T-cell (primary cell): Measurements from ENCODE around the gene MTMR4. TPM values are rescaled to one million over a fixed set of nuclear protein-coding genes. Genes with fewer than 3 reads are reported as not detected.
A peak's percentile ranks its signal among the peaks of the same experiment; 100 is the strongest.

Source experiments
- ATAC-seq, 4 experiments: fragments of 200-7000 bp in 3 of 4; fragments of 150-1000 bp in 1 of 4; cut with Tn5 transposase; replicated peaks in 1 of 4; 1 replicate in 3 of 4; 2 replicates in 1 of 4; pipeline ENCODE4 v1.10.0; 2021; ENCODE audit warnings: moderate library complexity in 3 of 4, mild to moderate bottlenecking in 2 of 4, moderate number of reproducible peaks in 1 of 4
- CTCF ChIA-PET, 2 donors: fragments of 300-600 bp; sonication (Branson Sonifier 250); formaldehyde crosslinking; loops; one replicate each; lab custom pipeline; 2022; ENCODE audit warnings: antibody characterized with exemption in 2 of 2; lab: Charles Lee
- POLR2A ChIA-PET, 2 donors: fragments of 300-600 bp; sonication (Branson Sonifier 250); formaldehyde crosslinking; loops; one replicate each; lab custom pipeline; 2022; ENCODE audit warnings: antibody characterized with exemption in 2 of 2; lab: Charles Lee
- DNase-seq, 35 experiments: peaks; one replicate each; pipeline versions ENCODE4 v3.0.0 to v3.0.0-alpha.2; 2013 to 2023
- H3K27ac ChIP-seq: one replicate; pipeline ENCODE4 v1.5.1; 2013; ENCODE audit warnings: low read length
- H3K27me3 ChIP-seq, 2 experiments: replicated peaks in 1 of 2; 1 replicate in 1 of 2; 2 replicates in 1 of 2; pipeline versions ENCODE4 v1.6.1 to v1.7.0; 2013; ENCODE audit warnings: low read length in 1 of 2, mixed read lengths in 1 of 2; ENCODE audit not compliant: control insufficient read depth in 2 of 2, insufficient read depth in 2 of 2; ENCODE audit errors: extremely low read depth in 1 of 2
- H3K36me3 ChIP-seq, 2 donors: 1 replicate in 1 of 2; 2 replicates in 1 of 2; pipeline versions ENCODE4 v1.6.1 to v1.7.0; 2013; ENCODE audit warnings: low read length in 1 of 2; ENCODE audit not compliant: control insufficient read depth in 2 of 2, insufficient read depth in 1 of 2; ENCODE audit errors: extremely low read depth in 1 of 2
- H3K4me1 ChIP-seq, 2 experiments: 1 replicate in 1 of 2; 2 replicates in 1 of 2; pipeline versions ENCODE4 v1.6.1 to v1.7.0; 2013; ENCODE audit warnings: low read length in 2 of 2, mixed read lengths in 1 of 2; ENCODE audit not compliant: insufficient read depth in 2 of 2, control insufficient read depth in 1 of 2; ENCODE audit errors: extremely low read depth in 1 of 2
- H3K4me3 ChIP-seq, 2 donors: 1 replicate in 1 of 2; 2 replicates in 1 of 2; pipeline versions ENCODE4 v1.5.1 to v1.7.0; 2013; ENCODE audit warnings: mild to moderate bottlenecking in 2 of 2, low read length in 1 of 2, moderate library complexity in 1 of 2; ENCODE audit not compliant: control insufficient read depth in 1 of 2; ENCODE audit errors: extremely low read depth in 1 of 2
- H3K9me3 ChIP-seq: 2 replicates; pipeline ENCODE4 v1.7.0; 2013
- H3K27ac Mint-ChIP-seq, 2 donors: one replicate each; pipeline ENCODE4 v1.8.0; 2020 to 2021; ENCODE audit warnings: mild to moderate bottlenecking in 2 of 2, mixed read lengths in 2 of 2
- H3K27me3 Mint-ChIP-seq, 2 donors: one replicate each; pipeline ENCODE4 v1.8.0; 2021 to 2022; ENCODE audit warnings: mixed read lengths in 2 of 2
- H3K36me3 Mint-ChIP-seq: one replicate; pipeline ENCODE4 v1.8.0; 2021; ENCODE audit warnings: mixed read lengths
- H3K4me1 Mint-ChIP-seq, 3 donors: one replicate each; pipeline ENCODE4 v1.8.0; 2020 to 2022; ENCODE audit warnings: mixed read lengths in 3 of 3, mild to moderate bottlenecking in 1 of 3
- H3K4me3 Mint-ChIP-seq, 3 donors: one replicate each; pipeline ENCODE4 v1.8.0; 2020 to 2022; ENCODE audit warnings: mild to moderate bottlenecking in 3 of 3, mixed read lengths in 3 of 3, moderate library complexity in 3 of 3
- H3K9me3 Mint-ChIP-seq, 3 donors: one replicate each; pipeline ENCODE4 v1.8.0; 2020 to 2022; ENCODE audit warnings: mixed read lengths in 3 of 3
- WGBS: methylation state at CpG from one replicate; pipeline ENCODE4 v1.1.5; 2013; ENCODE audit warnings: missing lambda C conversion rate; ENCODE audit not compliant: insufficient coverage; 5-methylcytosine and 5-hydroxymethylcytosine counted together
- total RNA-seq, 35 experiments: library from RNA in 6 of 35; stranded (reverse) in 6 of 35; fragments of 120-200 nt in 1 of 35; gene quantifications; one replicate each; pipeline versions ENCODE4 v1.2.1 to v1.2.4 and lab custom pipeline; 2013 to 2026

MTMR4 gene
- total RNA-seq, 5 donors from 2014 or later (not counting 1 experiment from before 2014, with no cell fraction given): 43.1 to 55.1 (median 53.1) TPM

DNA sequence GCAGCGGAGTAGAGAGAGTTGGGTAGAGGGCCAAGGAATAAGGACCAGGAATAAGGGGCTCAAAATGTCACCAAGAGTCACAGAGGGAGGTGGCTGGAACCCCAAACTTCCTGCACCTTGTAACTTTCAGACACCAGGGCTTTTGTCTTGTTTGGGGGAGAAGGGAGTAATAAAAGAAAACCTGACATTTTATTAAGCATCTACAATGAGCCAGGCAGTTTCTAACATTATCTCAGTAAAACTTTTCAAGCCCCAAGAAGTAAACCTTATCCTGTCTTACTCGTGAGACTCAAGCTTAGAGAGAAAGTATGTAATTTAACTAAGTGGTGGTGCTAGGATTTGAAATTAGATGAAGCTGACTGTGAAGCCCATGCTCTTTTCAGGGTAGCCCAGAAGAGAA, 848 bp upstream of the MTMR4 start:
- ATAC-seq: no peak
- Histone ChIP-seq H3K27me3 (no peaks in the 10 kb centered on the region), H3K4me1 (peaks cover 39 to 49% of the 10 kb centered on the region in 2 experiments), H3K9me3 (no peaks in the 10 kb centered on the region), H3K27ac (peak overlapping the region; percentile 36), H3K4me3 (no peak overlapping the region), H3K36me3 (peaks cover 13 to 21% of the 10 kb centered on the region in 2 donors)
- H3K27me3 Mint-ChIP-seq: no peaks in the 10 kb centered on the region
- ChIA-PET POLR2A (no interaction called here), CTCF (interaction anchor here in 1 of 2 donors (0.6 to 0.9 kb wide), 2 partner anchors 27 to 202 kb away, joined by 4 to 7 read pairs; partner anchors contain the start of gene HSF5)
- H3K9me3 Mint-ChIP-seq: no peaks in the 10 kb centered on the region
- H3K4me3 Mint-ChIP-seq: peak overlapping the region; percentile 79 to 96 (median 95)
- H3K4me1 Mint-ChIP-seq: peaks cover 50 to 65% (median 54%) of the 10 kb centered on the region in 3 donors
- WGBS: 100% methylated on average over 1 of the region's 2 CpGs
- no peak for DNase-seq
- H3K36me3 Mint-ChIP-seq: peaks cover 19% of the 10 kb centered on the region
- H3K27ac Mint-ChIP-seq: peak overlapping the region; percentile 95 to 97

DNA sequence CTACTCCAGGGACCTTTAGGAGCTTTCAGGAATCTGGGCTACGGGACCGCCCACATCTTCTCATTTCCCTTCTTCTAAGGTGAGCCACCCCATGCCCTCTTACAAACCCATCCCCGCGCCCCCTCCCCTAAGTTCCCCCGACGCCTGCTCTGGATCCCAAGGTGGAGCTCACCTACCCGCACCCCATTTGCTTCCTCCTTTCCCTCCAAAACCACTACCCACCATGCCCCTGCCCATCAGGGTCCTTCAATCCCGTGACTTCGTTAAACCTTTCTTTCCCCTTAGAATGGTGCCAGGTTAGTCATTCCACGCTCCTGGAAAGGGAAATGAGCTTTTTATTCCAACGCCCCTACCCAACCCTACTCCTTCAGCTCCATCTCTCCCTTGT, 326 bp upstream of the MTMR4 start:
- H3K9me3 ChIP-seq: no peaks in the 10 kb centered on the region
- DNase-seq (no peak), ATAC-seq (no peak)
- Mint-ChIP-seq H3K4me3 (peak overlapping the region; percentile 79 to 96 (median 95)), H3K27me3 (no peaks in the 10 kb centered on the region), H3K27ac (peak overlapping the region; percentile 95 to 97), H3K9me3 (no peaks in the 10 kb centered on the region), H3K36me3 (peaks cover 25% of the 10 kb centered on the region), H3K4me1 (peaks cover 54 to 67% (median 54%) of the 10 kb centered on the region in 3 donors)
- H3K4me3 ChIP-seq: peak overlapping the region; percentile 64 to 65
- peaks cover 39 to 46% of the 10 kb centered on the region in 2 experiments for H3K4me1 ChIP-seq
- POLR2A ChIA-PET: interaction anchor here in 1 of 2 donors (0.5 kb wide), 2 partner anchors 31 to 489 kb away, joined by 3 to 5 read pairs; no protein-coding TSS in a partner anchor
- WGBS: 35% methylated on average over 6 of the region's 11 CpGs
- H3K27me3 ChIP-seq: no peaks in the 10 kb centered on the region
- peak overlapping the region; percentile 36 for H3K27ac ChIP-seq
- CTCF ChIA-PET: interaction anchor here in 1 of 2 donors (0.6 to 1.3 kb wide), 3 partner anchors 28 to 493 kb away, joined by 3 read pairs; no protein-coding TSS in a partner anchor
- peaks cover 13 to 26% of the 10 kb centered on the region in 2 donors for H3K36me3 ChIP-seq

DNA sequence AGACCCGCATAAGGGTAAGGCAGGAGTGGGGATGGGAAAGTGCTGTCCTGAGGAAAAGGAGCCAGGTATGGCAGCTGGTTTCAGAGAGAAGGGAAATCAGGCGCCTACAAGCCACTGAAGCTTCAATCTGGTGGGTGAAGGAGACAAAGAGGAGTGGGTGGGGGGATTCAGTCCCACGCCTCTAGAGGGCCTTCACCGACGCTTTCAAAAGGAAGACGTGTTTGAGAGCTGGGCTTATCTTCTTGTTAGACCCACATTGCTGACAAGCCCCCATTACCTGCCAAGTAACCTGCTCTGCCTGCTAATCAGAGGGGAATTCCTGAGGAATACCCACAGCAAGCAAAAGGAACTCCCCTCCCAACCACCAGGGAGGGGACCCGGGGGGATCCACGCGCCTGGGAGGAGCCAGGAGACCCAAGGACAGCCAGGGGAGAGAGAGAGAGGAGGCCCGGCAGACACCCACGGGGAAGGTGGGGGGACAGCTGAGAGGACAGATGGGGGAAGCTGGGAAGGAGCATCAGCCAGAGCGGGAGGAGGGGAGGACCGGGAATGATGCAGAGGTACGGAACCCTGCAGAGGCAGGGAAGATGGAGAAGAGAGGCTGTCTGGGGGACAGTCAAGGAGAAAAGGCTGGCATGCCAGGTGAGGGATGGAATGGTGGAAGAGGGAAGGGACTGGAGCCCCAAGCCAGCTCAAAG, 1.0 kb downstream of the MTMR4 start:
- Histone ChIP-seq H3K36me3 (peaks cover 23 to 40% of the 10 kb centered on the region in 2 donors), H3K4me1 (peaks cover 34 to 39% of the 10 kb centered on the region in 2 experiments), H3K9me3 (no peaks in the 10 kb centered on the region), H3K27me3 (no peaks in the 10 kb centered on the region), H3K27ac (no peak overlapping the region), H3K4me3 (peak overlapping the region; percentile 64 to 65)
- Mint-ChIP-seq H3K4me1 (peaks cover 47 to 60% (median 48%) of the 10 kb centered on the region in 3 donors), H3K27me3 (no peaks in the 10 kb centered on the region), H3K27ac (peak overlapping the region; percentile 58 to 65), H3K4me3 (peak overlapping the region; percentile 82 to 96 (median 87)), H3K36me3 (peaks cover 29% of the 10 kb centered on the region), H3K9me3 (no peaks in the 10 kb centered on the region)
- CTCF ChIA-PET: interaction anchor here in 1 of 2 donors (1.3 kb wide), 1 partner anchor 495 kb away, joined by 3 read pairs; no protein-coding TSS in a partner anchor
- POLR2A ChIA-PET: no interaction called here
- DNase-seq (peak in 1 of 35 experiments; percentile 62), ATAC-seq (no peak)
- WGBS: 8% methylated on average over 5 of the region's 14 CpGs

DNA sequence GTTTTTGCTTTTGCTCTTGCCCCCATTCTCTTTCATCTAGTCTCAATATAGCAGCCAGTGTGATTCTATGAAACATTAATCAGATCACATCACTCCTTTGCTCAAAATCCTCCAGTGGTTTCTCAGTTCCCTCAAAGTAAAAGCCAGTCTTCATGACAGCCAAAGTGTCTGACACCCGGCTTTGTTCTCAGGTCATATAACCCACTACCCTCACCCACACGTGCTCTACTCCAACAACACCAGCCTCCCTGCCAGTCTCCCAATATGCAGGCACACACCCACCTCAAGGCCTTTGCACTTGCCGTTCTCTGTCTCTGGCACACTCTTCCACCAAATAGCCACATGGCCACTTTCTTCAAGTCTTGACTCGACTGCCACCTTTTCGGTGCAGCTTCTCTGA, 4.4 kb downstream of the MTMR4 start:
- ChIA-PET CTCF (no interaction called here), POLR2A (no interaction called here)
- DNase-seq (no peak), ATAC-seq (no peak)
- Mint-ChIP-seq H3K9me3 (no peaks in the 10 kb centered on the region), H3K36me3 (peaks cover 51% of the 10 kb centered on the region), H3K27ac (no peak overlapping the region), H3K4me3 (no peak overlapping the region), H3K27me3 (no peaks in the 10 kb centered on the region), H3K4me1 (peaks cover 25 to 37% (median 27%) of the 10 kb centered on the region in 3 donors)
- WGBS: 74% methylated on average over 5 of the region's 5 CpGs
- Histone ChIP-seq H3K36me3 (peaks cover 39 to 72% of the 10 kb centered on the region in 2 donors), H3K9me3 (no peaks in the 10 kb centered on the region), H3K27ac (no peak overlapping the region), H3K27me3 (no peaks in the 10 kb centered on the region), H3K4me3 (no peak overlapping the region), H3K4me1 (peaks cover 14 to 26% of the 10 kb centered on the region in 2 experiments)

DNA sequence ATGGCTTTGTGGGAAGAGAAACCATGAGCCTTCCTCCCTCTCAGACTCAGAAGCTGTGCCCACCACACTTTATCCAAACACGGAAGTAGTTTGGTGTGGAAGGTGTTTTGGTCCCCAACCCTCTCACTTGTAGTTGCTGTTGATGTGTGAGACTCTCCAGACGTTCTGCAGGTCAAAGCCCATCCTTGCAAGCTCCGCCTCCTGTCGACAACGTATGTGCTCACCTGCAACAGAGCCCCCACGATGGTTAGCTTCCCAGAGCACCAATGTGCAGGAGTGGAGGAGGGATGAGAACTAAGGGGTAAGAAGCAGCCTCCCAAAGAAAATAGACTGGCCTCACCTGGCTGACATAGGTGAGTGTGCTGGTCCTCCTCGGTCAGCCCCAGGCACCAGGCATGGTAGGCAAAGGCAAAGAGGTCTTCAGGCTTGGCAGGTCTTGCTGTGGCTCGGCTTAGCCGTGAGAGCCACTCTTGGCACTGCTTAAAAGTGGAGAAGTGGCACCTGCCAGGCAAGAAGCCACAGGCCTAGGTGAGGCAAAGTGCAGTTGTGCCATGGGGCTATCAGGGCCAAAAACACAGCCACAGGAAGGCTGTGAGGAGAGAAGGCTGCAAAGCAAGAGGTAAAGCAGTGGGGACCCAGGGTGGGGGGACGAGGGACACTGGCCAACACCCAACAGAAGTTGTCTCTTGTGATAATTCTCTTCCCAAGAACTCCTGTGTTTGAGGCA, 5.9 kb downstream of the MTMR4 start:
- H3K36me3 ChIP-seq: peaks cover 55 to 87% of the 10 kb centered on the region in 2 donors
- 100% methylated on average over 4 of the region's 10 CpGs for WGBS
- POLR2A ChIA-PET: no interaction called here

DNA sequence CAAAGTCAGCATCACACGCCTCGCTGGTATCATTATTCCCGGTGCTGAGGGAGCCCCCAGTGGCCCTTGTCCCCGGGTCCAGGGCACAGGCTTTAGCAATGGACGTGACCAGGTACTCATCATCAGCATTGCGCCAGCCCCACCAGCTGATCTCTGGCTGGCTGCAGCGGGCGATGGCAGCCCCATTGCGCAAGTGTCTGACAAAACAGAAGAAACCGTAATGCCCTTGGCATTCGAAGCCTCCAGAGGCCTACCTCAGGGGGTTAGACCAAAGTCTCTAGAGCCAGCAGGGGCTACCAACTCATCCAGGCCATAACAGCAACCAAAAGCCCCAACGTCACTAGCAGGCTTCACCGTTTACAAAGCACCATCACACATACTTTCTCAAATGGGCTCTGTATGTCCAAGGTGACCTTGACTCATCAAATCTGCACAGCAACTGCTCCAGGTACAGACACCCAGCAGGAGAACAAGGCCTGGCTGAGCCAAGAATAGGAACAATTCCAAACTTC, 7.3 kb downstream of the MTMR4 start:
- H3K27ac Mint-ChIP-seq: no peak overlapping the region
- H3K4me1 Mint-ChIP-seq: peaks cover 7 to 18% (median 9%) of the 10 kb centered on the region in 3 donors
- ChIA-PET POLR2A (no interaction called here), CTCF (no interaction called here)
- H3K9me3 ChIP-seq: no peaks in the 10 kb centered on the region
- H3K27me3 Mint-ChIP-seq: no peaks in the 10 kb centered on the region
- DNase-seq (no peak), ATAC-seq (no peak)
- 97% methylated on average over 8 of the region's 13 CpGs for WGBS
- peaks cover 75% of the 10 kb centered on the region for H3K36me3 Mint-ChIP-seq
- no peak overlapping the region for H3K4me3 ChIP-seq
- no peak overlapping the region for H3K4me3 Mint-ChIP-seq
- peaks cover 49 to 94% of the 10 kb centered on the region in 2 donors for H3K36me3 ChIP-seq
- H3K27ac ChIP-seq: no peak overlapping the region
- H3K27me3 ChIP-seq: no peaks in the 10 kb centered on the region
- no peaks in the 10 kb centered on the region for H3K9me3 Mint-ChIP-seq
- H3K4me1 ChIP-seq: peaks cover 0 to 3% of the 10 kb centered on the region in 2 experiments

More for the DNA sequence above, 5.9 kb downstream of the MTMR4 start:
- Mint-ChIP-seq H3K9me3 (no peaks in the 10 kb centered on the region), H3K27me3 (no peaks in the 10 kb centered on the region), H3K36me3 (peaks cover 65% of the 10 kb centered on the region), H3K27ac (no peak overlapping the region), H3K4me3 (no peak overlapping the region), H3K4me1 (peaks cover 18 to 30% (median 19%) of the 10 kb centered on the region in 3 donors)
- no peaks in the 10 kb centered on the region for H3K27me3 ChIP-seq
- DNase-seq (no peak), ATAC-seq (no peak)
- H3K4me3 ChIP-seq: no peak overlapping the region
- no peaks in the 10 kb centered on the region for H3K9me3 ChIP-seq
- peaks cover 6 to 13% of the 10 kb centered on the region in 2 experiments for H3K4me1 ChIP-seq
- CTCF ChIA-PET: no interaction called here
- H3K27ac ChIP-seq: no peak overlapping the region
